Amniotic stem cell (primary cell): Measurements from ENCODE around the gene EFCAB6.

ENCODE experiments used
- DNase-seq: peaks from one replicate; lab custom pipeline; 2025; lab: John Stamatoyannopoulos, UW

Gene EFCAB6

DNA sequence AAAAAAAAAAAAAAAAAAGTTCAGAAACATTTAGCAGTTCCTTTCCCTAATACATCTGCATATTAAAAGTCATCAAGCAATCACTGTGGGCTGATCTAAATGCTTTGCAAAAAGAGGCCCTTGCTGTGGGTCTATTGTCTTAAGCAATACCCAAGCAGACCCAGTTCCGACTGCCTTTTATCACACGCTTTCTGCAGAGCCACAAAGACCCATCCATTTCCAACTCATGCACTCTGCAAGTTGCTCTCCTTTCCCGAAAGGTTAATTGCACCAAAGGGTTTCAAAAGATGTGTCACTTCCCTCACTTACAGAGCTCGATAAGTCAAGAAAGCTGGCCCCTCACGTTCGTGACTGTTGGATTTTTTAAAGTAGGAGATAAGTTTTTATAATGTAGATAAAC, 261.4 kb downstream of the EFCAB6 start:
- DNase-seq = no peak

DNA sequence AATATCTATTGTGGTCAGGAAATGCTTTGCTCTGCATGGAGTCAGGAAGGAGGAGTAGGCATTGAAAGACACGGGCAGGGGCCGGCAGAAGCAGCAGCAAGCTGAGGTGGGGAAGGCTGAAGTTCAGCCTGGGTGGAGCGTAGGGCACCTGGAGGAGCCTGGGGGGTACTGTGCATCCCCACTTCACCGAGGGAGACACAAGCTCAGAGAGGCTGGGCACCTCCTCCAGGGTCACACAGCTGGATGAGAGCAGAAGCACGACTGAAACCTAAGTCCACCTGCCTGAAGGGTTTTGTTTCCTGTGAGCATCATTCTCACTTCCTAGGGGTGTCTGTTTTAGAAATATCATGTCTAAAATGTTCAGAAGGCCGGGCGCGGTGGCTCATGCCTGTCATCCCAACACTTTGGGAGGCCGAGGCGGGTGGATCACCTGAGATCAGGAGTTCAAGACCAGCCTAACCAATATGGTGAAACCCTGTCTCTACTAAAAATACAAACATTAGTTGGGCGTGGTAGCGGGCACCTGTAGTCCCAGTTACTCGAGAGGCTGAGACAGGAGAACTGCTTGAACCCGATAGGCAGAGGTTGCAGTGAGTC, 262.0 kb downstream of the EFCAB6 start:
- no peak for DNase-seq

DNA sequence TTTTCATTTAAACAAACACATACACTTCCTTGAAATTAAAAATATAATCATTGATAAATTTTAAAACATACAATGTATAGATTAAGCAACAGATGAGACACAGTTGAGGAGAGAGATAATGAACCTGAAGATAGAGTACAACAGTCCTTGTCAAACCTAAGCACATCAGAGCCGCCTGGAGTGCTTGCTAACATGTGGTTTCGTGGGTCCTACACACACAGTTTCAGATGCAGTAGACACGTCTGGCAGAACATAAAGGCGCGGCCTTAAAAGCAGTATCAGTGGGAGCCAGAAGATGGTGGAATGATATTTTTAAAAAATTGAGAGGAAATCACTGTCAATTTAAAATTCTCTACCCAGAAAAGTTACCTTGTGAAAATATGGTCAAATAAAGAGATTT, 265.9 kb downstream of the EFCAB6 start:
- DNase-seq = no peak

DNA sequence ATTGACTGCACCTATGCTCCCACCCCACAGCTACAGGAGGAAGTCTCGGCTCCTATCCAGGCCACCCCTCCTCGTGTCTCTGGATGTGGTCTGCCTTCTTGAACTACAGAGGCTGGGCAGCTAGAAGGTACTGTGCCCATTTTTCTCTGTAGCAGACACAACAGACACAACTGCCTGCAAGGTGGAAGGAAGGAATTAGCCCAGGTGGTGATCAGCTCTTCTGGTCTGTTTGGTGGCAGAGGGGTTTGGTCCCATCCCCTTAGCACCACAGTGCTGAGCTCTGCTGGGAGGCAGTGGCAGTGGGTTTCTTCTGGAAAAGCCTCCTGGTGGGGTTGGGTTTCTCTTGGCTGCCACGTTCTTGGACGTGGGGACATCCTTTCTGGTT, 267.8 kb downstream of the EFCAB6 start:
- no peak for DNase-seq

DNA sequence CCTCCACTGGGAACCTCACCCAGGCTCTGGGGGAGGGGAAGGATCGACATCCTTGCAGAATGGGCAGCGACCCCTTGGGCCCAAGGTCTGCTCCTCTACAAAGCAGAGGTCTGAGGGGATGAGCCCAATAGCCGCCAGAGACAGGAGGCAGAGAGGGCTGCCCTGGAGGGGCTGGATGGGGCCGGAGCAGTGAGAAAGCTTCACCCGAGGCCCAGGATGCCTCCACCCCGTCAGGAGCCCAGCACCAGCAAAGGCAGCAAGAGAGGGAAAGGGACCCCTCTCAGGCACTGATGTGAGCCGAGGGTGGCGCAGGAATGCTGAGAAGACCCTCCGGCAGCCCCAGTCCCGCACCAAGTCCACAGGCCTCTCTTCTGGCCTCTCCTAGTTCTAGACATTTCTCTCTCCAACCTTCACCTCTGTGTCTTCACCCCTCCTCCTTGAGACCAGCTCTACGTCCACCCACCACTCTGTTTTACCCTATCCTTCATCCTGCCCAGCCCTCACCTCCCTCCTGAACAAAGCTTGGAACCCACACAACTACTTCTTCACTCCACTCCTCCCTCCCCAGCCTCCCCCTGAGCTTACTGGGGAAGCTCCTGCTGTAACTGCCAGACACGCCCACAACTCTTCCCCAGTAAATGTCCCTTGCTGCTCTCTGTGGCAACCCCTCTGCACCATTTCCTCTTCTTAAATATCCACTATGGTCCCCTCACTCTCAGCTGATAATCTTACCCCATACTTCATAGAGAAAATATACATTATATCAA, 268.4 kb downstream of the EFCAB6 start:
- no peak for DNase-seq

DNA sequence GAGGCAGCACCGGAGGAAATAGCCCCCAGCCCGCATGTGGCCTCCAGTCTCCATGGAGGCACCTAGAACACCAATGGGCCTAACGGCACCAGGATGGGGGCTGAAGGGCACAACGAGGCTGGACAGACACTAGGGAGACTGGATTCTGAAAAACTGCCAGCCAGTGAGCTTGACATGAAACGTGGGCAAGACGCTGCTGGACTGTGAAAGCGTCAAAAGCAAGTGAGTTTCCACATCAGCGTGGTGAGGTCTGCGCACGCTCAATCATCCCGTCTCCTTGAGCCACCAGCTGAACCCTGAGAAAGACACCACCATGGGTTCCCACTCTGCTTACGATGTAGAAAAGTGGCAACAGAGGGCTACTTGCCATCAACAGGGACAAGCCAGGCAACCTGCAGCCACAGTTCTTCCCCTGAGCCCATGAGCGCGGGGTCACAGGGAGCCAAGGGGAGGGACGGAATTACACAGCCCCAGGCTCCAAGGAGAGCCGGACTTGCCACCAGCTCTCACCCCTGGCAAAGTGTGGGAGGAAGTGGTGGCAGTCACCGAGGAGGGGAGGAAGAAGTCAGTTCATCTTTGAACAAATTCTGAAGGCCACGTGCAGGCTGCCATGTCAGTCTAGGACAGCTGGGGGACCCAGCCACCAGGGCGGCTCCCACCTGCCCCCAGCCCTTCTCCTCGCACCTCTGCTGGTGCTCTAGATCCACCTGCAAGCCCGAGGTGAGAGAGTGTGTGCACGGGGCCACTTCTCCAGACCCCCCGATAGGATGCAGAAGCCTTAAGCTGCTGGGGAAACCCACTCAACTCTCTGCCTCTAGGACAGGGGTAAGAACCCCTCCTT, 269.2 kb downstream of the EFCAB6 start:
- no peak for DNase-seq

DNA sequence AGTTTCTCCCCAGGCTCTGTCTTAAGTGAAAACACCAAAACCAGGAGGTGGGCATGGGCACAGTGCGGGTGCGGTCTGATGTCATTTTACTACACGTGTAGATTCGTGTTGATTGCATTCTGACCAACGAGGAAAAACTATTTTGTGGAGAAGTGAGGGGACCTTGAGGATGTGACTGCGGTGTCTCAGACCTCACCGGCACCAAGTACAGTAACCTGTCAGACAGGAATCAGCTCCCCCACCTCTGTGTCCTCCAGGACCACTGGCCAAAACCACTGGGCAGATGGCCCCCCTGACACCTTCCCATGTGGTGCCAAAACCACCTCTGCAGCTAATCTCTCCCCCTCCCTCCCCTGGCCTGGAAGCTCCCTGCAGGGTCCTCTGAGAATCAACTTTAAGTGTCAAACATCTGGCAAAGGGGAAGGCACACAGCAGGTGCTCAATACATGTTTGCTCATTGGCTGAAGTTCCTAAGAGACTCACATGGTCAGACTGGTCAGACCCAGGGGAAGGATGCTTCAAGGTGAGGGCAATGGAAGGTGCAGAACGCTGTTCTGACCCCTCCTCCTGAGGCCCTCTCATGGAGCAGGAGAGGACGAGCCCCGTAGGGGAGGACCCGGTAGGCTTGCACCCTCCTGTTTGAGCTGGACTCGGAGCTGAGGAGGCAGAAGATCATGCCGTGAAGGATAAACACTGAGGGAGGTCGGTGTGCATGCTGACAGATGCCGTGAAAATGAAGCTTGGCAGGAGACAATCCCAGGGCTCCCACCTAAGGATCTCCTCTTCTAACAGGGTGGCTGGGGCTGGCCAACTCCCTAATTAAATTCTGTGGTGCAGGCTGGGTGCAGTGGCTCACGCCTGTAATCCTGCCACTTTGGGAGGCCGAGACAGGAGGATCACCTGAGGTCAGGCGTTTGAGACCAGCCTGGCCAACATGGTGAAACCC, 270.4 kb downstream of the EFCAB6 start:
- DNase-seq = no peak

DNA sequence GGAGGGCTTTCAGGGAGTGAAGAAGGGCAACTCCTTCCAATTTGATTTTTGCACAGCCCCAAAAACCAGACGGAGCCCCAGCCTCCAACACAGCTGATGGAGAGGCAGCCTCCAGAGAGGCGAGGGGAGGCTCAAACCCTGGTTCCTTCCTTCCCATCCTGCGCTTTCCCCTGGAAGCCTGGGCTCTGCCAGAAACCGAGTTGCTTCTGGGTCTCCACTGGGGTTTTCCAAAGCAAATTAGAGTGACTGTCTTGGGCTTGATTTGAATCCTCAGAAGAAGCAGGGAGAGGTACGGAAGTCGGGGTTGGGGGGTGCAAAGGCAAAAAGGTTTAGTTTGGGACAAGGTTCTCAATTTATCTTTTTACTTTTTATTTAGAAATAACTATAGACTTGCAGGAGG, 271.1 kb downstream of the EFCAB6 start:
- DNase-seq = no peak

DNA sequence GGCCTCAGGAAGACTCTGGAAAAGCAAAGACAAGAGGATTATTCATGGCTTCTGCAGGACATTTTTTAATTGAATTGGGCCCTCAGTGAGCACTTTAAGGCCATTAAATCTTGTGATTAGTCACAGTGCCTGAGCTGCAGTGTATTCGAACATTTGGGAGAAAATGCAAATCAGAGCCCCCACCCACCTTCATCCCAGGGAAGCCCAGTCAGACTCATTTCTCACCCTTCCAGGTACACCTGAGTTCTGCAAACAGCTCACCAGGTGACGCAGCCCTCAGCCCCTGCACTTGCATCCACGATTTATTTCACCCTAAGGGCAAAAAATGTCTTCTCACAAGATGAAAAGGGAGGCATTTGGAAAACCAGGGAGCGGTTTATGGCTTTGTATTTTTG, 271.6 kb downstream of the EFCAB6 start:
- no peak for DNase-seq

DNA sequence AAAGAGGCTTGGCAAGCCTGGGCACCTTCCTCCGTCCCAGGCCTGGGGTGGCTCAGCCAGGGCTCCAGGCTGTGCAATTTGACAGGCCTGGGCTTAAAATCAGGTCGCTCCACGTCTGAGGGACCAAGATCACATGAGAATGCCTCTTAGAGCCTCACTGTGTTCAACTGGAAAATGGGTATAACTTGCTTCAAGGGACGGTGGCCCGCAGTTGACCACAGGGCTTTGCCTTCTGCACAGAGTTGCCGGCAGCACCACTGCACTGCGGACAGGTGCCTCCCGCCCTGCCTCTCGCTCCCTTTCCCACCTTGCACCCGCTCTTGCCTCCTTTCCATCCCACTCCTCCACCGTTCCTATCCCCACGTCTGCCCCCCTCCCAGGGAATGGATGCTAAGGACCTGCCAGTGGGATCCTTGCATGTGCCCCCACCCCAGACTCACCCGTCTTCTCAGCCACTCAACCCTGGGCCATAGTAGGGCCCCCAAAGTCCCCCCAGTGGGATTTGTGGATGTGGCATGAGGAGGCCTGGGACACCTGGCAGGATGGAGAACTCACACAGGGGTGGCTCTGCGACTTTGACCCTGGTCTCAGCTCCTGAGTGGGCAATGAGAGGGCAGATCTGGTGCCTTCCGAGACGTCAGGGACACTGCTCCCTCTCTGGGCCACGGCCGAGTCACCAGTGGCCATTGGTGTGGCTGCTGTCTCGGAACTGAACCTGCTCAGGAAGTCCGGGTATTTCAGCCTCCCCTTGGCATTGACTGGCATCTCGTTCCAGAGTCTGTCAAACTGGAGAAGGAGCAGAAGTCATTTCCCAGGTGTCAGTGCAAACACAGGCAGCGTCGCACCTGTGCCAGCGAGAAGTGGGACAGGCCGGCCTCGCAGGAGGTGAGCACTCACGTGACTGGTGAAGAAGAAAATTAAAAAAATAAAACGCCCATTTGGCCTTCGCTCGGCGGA, 272.3 kb downstream of the EFCAB6 start:
- no peak for DNase-seq

DNA sequence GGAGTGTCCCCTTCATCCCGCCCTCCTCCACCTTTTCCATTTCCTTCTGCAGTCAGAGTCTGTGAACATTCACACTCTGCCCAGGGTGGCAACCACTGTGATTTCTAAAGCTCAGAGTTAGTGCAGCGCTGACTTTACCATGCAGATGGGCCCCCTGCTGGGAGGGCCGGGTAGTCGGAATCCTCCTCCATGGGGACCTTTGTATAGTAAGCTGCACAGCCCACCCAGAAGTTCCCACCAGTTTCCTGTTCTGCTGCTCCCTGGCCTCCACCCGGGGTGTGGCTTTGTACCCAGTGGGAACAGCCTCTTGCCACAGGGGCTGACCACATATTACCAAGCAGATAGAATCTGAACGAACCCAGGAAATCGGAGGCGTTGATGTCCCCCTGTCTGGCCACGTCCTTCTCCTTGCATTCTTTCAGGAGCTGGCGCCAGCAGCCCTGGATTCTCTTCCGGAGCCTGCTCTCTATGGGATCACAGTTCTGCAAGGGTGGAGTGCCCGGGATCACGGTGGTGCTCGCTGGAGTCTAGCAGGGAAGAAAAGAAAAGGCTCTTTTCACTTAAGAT, 275.0 kb downstream of the EFCAB6 start:
- no peak for DNase-seq

DNA sequence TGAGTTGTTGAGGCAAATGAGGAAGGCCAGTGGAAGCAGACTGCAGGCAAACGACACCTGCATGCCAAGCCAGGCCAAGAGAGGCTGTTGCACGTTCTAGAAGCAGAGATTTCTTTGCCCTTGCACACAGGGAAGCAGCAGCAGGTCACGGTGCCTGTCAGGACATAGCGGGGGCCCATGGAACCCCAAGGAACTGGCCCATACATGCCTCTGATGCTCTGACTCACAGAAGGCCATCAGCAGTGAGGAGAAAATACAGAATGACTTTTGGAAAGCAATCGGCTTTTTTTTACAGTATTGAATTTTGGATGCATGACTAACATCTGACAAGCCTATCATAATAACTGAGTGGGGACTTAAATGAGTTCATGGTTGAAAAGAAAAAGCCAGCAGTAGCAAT, 276.4 kb downstream of the EFCAB6 start:
- no peak for DNase-seq

DNA sequence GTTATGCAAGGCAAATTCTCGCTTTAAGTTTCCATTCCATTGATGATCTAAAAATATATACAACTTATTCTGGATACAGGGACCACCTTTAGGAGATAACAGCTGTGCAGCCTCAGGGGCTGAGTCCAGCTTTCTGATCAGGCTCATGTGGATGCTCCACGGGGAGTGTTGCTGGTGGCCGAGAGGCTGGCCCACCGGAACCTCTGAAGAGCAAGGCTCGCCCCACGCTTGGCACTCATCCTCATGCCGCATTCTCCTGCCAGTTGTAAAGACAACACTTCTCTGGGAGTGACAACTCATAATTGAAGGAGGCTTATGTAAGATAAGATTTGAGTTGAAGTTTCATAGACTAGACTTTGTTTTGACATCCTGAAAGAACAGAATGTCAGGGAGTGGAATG, 276.8 kb downstream of the EFCAB6 start:
- DNase-seq = no peak

DNA sequence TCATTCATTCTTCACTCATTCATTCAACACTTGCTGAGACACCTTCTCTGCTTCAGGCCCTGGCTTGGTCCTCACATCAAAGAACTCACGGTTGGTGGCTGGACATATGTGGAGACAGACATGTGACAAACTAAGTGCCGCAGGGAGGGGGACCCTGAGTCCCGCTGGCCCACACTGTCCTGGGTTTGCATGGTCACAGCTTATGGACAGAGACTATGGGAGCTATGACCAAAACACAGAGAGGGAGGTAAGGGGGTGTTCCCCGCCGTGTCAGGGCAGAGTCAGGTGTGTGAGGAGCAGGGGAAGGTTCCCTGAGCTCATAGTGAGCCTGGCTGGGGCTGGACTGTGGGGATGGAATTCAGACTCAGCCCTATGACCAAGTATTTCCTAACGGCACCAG, 277.2 kb downstream of the EFCAB6 start:
- no peak for DNase-seq

DNA sequence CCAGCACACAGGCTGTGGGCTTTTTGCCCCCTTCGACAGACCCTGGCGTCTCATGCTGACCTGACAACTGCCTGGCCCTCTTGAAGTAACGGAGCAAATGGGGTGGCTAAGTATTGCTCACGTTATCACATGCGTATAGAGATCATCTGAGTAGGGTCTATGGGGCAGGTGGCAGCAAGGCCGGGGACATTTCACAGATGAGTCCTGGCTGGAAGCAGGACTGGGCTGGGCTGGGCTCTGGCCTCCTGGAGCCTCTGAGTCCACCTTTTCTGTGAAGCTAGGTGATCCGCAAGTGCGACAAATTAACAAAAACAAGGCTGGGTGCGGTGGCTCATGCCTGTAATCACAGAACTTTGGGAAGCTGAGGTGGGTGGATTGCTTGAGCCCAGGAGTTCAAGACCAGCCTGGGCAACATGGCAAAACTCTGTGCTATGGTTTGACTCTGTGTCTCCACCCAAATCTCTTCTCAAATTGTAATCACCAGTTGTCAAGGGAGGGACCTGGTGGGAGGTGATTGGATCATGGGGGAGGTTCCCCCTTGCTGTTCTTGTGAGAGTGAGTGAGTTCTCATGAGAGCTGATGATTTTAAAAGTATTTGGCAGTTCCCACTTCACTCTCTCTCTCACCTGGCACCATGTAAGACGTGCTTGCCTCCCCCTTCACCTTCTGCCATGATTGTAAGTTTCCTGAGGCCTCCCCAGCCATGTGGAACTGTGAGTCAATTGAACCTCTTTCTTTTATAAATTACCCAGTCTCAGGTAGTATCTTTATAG, 278.3 kb downstream of the EFCAB6 start:
- no peak for DNase-seq

DNA sequence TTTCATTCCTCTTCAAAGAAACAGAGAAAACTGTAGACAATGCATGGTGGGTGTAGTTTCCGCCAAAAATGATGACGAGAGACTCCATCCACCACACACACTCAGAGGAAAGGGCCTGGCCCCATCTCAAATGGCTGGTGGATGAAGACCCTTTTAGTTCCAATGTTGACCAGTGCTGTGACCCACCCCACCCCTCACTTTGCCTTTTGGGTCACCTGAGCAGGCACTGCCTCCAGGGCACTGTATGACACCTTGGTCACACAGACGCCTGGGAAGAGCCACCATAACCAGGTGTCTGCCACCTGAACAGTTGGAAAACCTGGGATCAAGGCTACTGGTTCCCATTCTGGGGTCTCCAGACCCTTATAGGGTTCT, 279.0 kb downstream of the EFCAB6 start:
- DNase-seq = no peak

DNA sequence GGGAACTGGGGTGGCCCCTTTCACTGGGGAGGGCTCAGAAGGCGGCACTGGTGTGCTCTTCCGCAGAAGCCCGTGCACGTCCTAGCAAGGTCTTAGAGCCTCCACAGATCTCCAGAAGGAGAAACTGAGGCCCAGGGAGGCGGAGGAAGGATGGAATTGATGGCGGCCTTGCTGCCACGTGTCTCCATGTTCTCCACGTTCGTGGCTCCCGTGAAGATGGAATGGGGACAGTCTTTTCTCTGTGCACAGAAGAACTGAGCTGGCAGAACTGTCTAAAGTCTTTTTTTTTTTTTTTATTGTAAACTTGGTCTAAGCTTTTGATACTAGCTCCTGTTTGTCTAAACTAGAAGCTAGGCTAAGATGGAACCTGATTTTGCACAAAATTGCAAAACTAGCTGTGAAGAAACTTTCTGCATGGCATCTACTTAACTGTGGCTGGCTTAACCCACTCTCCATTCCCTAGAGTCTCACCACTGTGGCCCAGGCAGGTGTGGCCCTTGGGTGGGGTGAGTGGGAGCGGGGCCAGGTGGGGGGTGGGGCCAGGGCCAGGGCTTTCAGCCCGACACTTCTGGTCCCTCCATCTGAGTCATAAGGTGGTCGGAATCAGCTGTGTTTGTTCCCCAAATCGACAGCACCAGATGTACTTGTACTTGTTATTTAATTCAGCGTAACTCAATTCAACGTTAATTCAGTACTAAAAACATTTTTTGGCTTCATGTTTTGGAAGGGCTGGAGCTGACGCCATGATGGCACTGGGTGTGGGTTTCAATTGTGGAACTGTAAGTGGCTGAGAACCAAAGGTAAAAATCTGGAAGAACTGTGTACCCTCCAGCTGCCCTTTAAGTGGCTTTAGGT, 279.6 kb downstream of the EFCAB6 start:
- no peak for DNase-seq

DNA sequence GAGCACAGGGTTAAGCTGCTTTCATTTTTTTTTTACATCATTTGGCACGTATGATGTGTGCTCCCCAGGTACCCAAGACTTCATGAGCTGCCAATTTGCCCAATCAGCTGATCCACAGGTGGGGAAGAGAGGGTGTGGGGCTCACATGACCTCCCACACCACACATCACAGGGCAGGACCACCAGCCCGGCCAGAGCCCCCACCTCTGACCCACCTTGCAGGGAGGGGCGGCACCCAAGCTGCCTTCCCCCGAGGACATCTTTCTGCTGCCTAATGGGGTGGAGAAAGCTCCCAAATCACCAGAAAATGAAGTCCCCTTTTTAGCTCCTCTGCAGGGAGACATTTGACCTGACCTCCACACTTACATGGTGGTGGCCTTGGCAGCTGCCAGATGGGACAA, 280.5 kb downstream of the EFCAB6 start:
- DNase-seq = no peak
